ENCODE results near the gene DUOXA1. TPM values are rescaled to one million over a fixed set of nuclear protein-coding genes. Genes with fewer than 3 reads are reported as not detected.

The DUOXA1 gene
- total RNA-seq, 1 donor from 2014 or later = 6.6 TPM

- no peak for DNase-seq (ENCODE audit: low spot score in 2 of 2, unreplicated experiment in 2 of 2)
- TF ChIP-seq CTCF (IDR thresholded peaks at IDR 0.05; ENCODE audit: unreplicated experiment) = no peak
- Mint-ChIP-seq H3K27ac (peak overlapping the region; percentile 82), H3K9me3 (no peaks in the 10 kb centered on the region), H3K4me3 (peak overlapping the region; percentile 44), H3K27me3 (ENCODE audit: low read depth) (no peaks in the 10 kb centered on the region), H3K36me3 (no peaks in the 10 kb centered on the region), H3K4me1 (peaks cover 37% of the 10 kb centered on the region)
Measured at GRCh38 chr15:45165536-45165935, 35.9 kb upstream of the DUOXA1 start.

- H3K4me1 Mint-ChIP-seq = peaks cover 37% of the 10 kb centered on the region
- TF ChIP-seq CTCF (IDR thresholded peaks at IDR 0.05; ENCODE audit: unreplicated experiment) = no peak
- H3K27me3 Mint-ChIP-seq (ENCODE audit: low read depth) = no peaks in the 10 kb centered on the region
- H3K36me3 Mint-ChIP-seq = no peaks in the 10 kb centered on the region
- no peaks in the 10 kb centered on the region for H3K9me3 Mint-ChIP-seq
- H3K4me3 Mint-ChIP-seq = peak overlapping the region; percentile 37
- H3K27ac Mint-ChIP-seq = peak overlapping the region; percentile 82
- no peak for DNase-seq (ENCODE audit: low spot score in 2 of 2, unreplicated experiment in 2 of 2)
Measured at GRCh38 chr15:45164914-45165313, 35.2 kb upstream of the DUOXA1 start.

- Mint-ChIP-seq H3K9me3 (no peaks in the 10 kb centered on the region), H3K36me3 (no peaks in the 10 kb centered on the region), H3K27ac (no peak overlapping the region), H3K4me3 (no peak overlapping the region), H3K4me1 (peaks cover 37% of the 10 kb centered on the region), H3K27me3 (ENCODE audit: low read depth) (no peaks in the 10 kb centered on the region)
- DNase-seq (ENCODE audit: low spot score in 2 of 2, unreplicated experiment in 2 of 2) = no peak
- TF ChIP-seq CTCF (IDR thresholded peaks at IDR 0.05; ENCODE audit: unreplicated experiment) = no peak
Measured at GRCh38 chr15:45163508-45163856, 33.8 kb upstream of the DUOXA1 start.

- DNase-seq (ENCODE audit: low spot score in 2 of 2, unreplicated experiment in 2 of 2) = peak; percentile 52 to 76
- Mint-ChIP-seq H3K27ac (peak overlapping the region; percentile 82), H3K4me3 (no peak overlapping the region), H3K4me1 (peaks cover 38% of the 10 kb centered on the region), H3K9me3 (no peaks in the 10 kb centered on the region), H3K27me3 (ENCODE audit: low read depth) (no peaks in the 10 kb centered on the region), H3K36me3 (no peaks in the 10 kb centered on the region)
- peak; percentile 44 for TF ChIP-seq CTCF (IDR thresholded peaks at IDR 0.05; ENCODE audit: unreplicated experiment)
Measured at GRCh38 chr15:45162771-45163507, 33.3 kb upstream of the DUOXA1 start.

- Mint-ChIP-seq H3K4me1 (peaks cover 34% of the 10 kb centered on the region), H3K36me3 (no peaks in the 10 kb centered on the region), H3K4me3 (no peak overlapping the region), H3K9me3 (no peaks in the 10 kb centered on the region), H3K27me3 (ENCODE audit: low read depth) (no peaks in the 10 kb centered on the region), H3K27ac (no peak overlapping the region)
- no peak for DNase-seq (ENCODE audit: low spot score in 2 of 2, unreplicated experiment in 2 of 2)
- TF ChIP-seq CTCF (IDR thresholded peaks at IDR 0.05; ENCODE audit: unreplicated experiment) = no peak
Measured at GRCh38 chr15:45161666-45162065, 32.0 kb upstream of the DUOXA1 start.

All from mesothelial cell of epicardium (in vitro differentiated cells).